DND-41 (cell line): ENCODE measurements around the gene SNN.
A peak's percentile ranks its signal among the peaks of the same experiment; 100 is the strongest.

Source experiments
- ATAC-seq: fragments of 200-7000 bp; cut with Tn5 transposase; 3 replicates; pipeline ENCODE4 v1.9.1; 2021; ENCODE audit warnings: low read depth; ENCODE audit not compliant: insufficient read depth
- DNase-seq: peaks from one replicate; pipeline ENCODE4 v3.0.0-alpha.2; 2020
- H2AFZ ChIP-seq: 2 replicates; pipeline ENCODE4 v1.6.0; 2012; ENCODE audit warnings: low read depth, low read length
- H3K27ac ChIP-seq: 2 replicates; pipeline ENCODE4 v1.5.1; 2012; ENCODE audit warnings: low read length, inconsistent platforms
- H3K27me3 ChIP-seq: fragments of 200-600 bp; sonication (generic); 2 replicates; pipeline ENCODE4 v1.6.0; 2012; ENCODE audit warnings: low read length, mild to moderate bottlenecking, inconsistent platforms; ENCODE audit not compliant: insufficient read depth, poor library complexity
- H3K36me3 ChIP-seq: 2 replicates; pipeline ENCODE4 v1.5.1; 2012; ENCODE audit warnings: low read length, inconsistent platforms; ENCODE audit not compliant: insufficient read depth
- H3K4me1 ChIP-seq: 2 replicates; pipeline ENCODE4 v1.5.1; 2012; ENCODE audit warnings: mild to moderate bottlenecking, low read length; ENCODE audit not compliant: insufficient read depth
- H3K4me2 ChIP-seq: 2 replicates; pipeline ENCODE4 v1.6.0; 2012; ENCODE audit warnings: mild to moderate bottlenecking, moderate library complexity, low read length, inconsistent platforms; ENCODE audit not compliant: insufficient read depth
- H3K4me3 ChIP-seq, 2 experiments: fragments of 200-600 bp in 1 of 2; shearing (Covaris generic) in 1 of 2; 2 replicates each; pipeline ENCODE4 v1.5.1; 2012 to 2016; ENCODE audit warnings: inconsistent platforms in 2 of 2, low read length in 2 of 2, mild to moderate bottlenecking in 2 of 2, low read depth in 1 of 2, moderate library complexity in 1 of 2
- H3K79me2 ChIP-seq: 2 replicates; pipeline ENCODE4 v1.6.0; 2012; ENCODE audit warnings: low read length, inconsistent platforms; ENCODE audit not compliant: insufficient read depth
- H3K9ac ChIP-seq: 2 replicates; pipeline ENCODE4 v1.6.0; 2012; ENCODE audit warnings: low read depth, mild to moderate bottlenecking, inconsistent platforms, low read length, moderate library complexity
- H3K9me3 ChIP-seq: 2 replicates; pipeline ENCODE4 v1.5.1; 2012; ENCODE audit warnings: low read length, moderate library complexity, mild to moderate bottlenecking, inconsistent platforms; ENCODE audit not compliant: insufficient read depth, severe bottlenecking
- H4K20me1 ChIP-seq: 2 replicates; pipeline ENCODE4 v1.6.0; 2012; ENCODE audit warnings: low read length; ENCODE audit not compliant: insufficient read depth
- EZH2 ChIP-seq: IDR thresholded peaks from 3 replicates; pipeline ENCODE4 v1.6.1; 2012; ENCODE audit warnings: borderline replicate concordance, low read depth, mild to moderate bottlenecking, moderate library complexity, low read length, inconsistent platforms; ENCODE audit not compliant: severe bottlenecking
- TF ChIP-seq, protein P1 (sequence below): IDR thresholded peaks from 2 replicates; pipeline ENCODE4 v1.5.1; 2012; ENCODE audit warnings: borderline replicate concordance, low read length, moderate library complexity, mild to moderate bottlenecking; ENCODE audit not compliant: poor library complexity, severe bottlenecking; ENCODE audit errors: extremely low read depth

SNN gene

DNA sequence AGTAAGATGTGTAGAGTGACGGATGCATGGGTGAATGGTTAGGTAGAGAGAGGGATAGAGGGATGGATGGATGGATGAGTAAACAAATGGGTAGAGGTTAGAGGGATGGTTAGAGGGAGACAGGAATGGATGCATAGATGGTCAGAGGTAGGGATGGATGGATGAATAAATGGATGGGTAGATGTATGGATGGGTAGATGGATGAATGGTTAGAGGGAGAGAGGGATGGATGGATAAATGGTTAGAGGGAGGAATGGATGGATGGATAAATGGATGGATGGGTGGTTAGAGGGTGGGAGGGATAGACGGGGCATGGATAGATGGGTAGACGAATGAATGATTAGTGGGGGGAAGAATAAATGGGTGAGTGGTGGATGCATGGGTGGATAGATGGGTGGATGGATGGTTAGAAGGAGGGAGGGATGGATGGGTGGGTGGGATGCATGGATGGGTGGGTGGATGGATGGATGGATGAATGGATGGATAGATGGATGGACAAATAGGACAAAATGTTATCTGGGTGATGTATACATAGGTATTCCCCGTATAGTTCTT, 29.2 kb upstream of the SNN start:
- DNase-seq (no peak), ATAC-seq (no peak)
- no peaks in the 10 kb centered on the region for H4K20me1 ChIP-seq
- no peaks in the 10 kb centered on the region for H3K79me2 ChIP-seq
- H2AFZ ChIP-seq, result no peak overlapping the region
- H3K9me3 ChIP-seq, result no peaks in the 10 kb centered on the region
- TF ChIP-seq, protein P1, sequence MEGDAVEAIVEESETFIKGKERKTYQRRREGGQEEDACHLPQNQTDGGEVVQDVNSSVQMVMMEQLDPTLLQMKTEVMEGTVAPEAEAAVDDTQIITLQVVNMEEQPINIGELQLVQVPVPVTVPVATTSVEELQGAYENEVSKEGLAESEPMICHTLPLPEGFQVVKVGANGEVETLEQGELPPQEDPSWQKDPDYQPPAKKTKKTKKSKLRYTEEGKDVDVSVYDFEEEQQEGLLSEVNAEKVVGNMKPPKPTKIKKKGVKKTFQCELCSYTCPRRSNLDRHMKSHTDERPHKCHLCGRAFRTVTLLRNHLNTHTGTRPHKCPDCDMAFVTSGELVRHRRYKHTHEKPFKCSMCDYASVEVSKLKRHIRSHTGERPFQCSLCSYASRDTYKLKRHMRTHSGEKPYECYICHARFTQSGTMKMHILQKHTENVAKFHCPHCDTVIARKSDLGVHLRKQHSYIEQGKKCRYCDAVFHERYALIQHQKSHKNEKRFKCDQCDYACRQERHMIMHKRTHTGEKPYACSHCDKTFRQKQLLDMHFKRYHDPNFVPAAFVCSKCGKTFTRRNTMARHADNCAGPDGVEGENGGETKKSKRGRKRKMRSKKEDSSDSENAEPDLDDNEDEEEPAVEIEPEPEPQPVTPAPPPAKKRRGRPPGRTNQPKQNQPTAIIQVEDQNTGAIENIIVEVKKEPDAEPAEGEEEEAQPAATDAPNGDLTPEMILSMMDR, result no peak
- no peak for TF ChIP-seq EZH2
- H3K9ac ChIP-seq, result no peak overlapping the region
- H3K27me3 ChIP-seq, result no peaks in the 10 kb centered on the region
- no peak overlapping the region for H3K4me2 ChIP-seq
- no peaks in the 10 kb centered on the region for H3K36me3 ChIP-seq
- no peak overlapping the region for H3K4me3 ChIP-seq
- no peak overlapping the region for H3K27ac ChIP-seq
- no peaks in the 10 kb centered on the region for H3K4me1 ChIP-seq

- no peak overlapping the region for H3K27ac ChIP-seq
- no peak overlapping the region for H3K4me3 ChIP-seq
- no peaks in the 10 kb centered on the region for H3K9me3 ChIP-seq
- H2AFZ ChIP-seq, result no peak overlapping the region
- ATAC-seq, result no peak
- no peaks in the 10 kb centered on the region for H3K27me3 ChIP-seq
- no peaks in the 10 kb centered on the region for H4K20me1 ChIP-seq
- no peaks in the 10 kb centered on the region for H3K79me2 ChIP-seq
- H3K4me1 ChIP-seq, result no peaks in the 10 kb centered on the region
- H3K9ac ChIP-seq, result no peak overlapping the region
- no peak overlapping the region for H3K4me2 ChIP-seq
- TF ChIP-seq, protein P1, result no peak
- TF ChIP-seq EZH2, result no peak
- no peaks in the 10 kb centered on the region for H3K36me3 ChIP-seq
- DNase-seq, result no peak
Measured at GRCh38 chr16:11639925-11640899, 28.0 kb upstream of the SNN start.

- Histone ChIP-seq H3K79me2 (no peaks in the 10 kb centered on the region), H3K4me1 (no peaks in the 10 kb centered on the region), H3K4me2 (no peak overlapping the region), H3K9ac (no peak overlapping the region), H3K36me3 (no peaks in the 10 kb centered on the region), H3K9me3 (no peaks in the 10 kb centered on the region), H3K4me3 (no peak overlapping the region), H4K20me1 (no peaks in the 10 kb centered on the region), H3K27me3 (no peaks in the 10 kb centered on the region), H2AFZ (no peak overlapping the region), H3K27ac (no peak overlapping the region)
- DNase-seq (peak; percentile 51), ATAC-seq (peak; percentile 83)
- no peak for TF ChIP-seq EZH2
- TF ChIP-seq, protein P1, result peak; percentile 83
Measured at GRCh38 chr16:11640987-11641817, 27.1 kb upstream of the SNN start.
